Suppressor macrophage treated with lipopolysaccharide for 1 hour (primary cell): ENCODE data around the gene SLC26A5.

Experiments
- DNase-seq, 3 donors: peaks; one replicate each; pipeline ENCODE4 v3.0.0-alpha.2; 2020 to 2022

The SLC26A5 gene

DNA sequence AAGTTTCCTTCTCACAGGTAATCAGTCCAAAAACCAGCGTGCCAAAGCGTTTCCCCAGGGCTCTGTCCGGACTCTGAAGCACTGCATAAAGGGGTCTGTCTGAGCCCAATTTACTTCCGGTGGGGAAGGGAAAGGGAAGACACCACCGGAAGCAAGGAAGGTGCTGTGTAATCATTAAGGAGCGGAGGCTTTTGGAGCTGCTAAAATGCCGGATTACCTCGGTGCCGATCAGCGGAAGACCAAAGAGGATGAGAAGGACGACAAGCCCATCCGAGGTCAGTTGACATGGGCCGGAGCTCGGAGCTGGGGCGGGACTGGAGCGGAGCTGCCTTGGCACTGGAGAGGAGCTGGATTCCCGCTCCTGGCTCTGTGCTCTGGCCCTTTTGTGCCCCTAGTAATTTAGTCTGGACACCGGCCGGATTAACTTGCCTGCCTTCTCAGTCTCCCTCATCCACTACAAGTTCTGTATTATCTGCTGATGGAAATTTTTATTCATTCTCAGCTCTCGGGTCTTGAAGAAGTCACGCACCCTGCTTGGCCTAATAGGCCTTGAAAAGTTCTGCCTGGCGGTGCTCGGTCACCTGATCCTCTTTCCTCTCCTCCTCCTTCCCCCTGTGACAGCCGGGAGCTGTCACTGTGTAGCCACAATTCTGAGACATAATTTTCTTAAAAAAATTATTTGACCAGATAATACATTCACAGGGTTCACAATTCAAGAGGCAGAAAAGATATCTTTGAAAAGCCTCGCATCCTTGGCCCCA lies 98.3 kb downstream of the SLC26A5 start, which contains the start of gene PSMC2:
TSS of gene PSMC2 (plus strand) at position 137 of the 761 bp plus-strand sequence. CDS start at position 206, 69 bp downstream.
- DNase-seq = peak; percentile 87 to 90 (median 89)

- no peak for DNase-seq
Observed at GRCh38 chr7:103346396-103346795, 99.6 kb downstream of the SLC26A5 start.

DNA sequence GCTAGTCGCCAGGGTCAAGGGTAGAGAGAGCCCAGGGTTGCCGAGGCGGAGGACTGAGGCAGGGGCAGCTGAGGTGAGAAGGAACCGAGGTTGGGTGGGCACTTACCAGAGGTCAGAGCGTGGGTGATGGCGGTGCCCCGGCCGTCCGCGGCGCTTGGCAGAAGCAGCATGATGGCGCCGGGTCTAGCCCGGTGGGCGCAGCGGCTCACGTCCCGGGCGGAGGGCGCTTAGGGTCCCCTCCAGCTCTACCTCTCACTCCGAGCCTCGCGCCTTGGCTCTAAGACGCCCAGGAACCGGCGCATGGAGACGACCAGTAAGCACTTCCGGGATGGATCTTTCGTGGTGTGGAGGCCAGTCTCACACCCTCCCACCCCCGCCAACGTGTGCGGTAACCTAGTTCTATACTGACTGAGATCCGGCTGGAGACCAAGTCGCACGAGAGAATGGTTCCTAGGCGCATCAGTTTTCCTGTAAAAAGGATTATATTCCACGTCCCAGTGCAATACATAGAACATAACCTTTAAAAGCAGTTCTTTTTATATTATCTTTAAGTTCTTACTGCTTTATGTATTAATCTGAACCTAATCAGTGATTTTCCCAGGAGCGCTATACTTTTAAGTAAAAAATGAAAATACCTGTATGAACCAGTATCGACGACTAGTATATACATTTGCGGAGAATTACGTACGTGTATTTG lies 101.4 kb downstream of the SLC26A5 start, which contains the start of gene DNAJC2:
TSS of gene DNAJC2 (minus strand) at position 315 of the 697 bp plus-strand sequence. CDS start at position 170, 145 bp downstream.
- peak; percentile 91 to 94 (median 94) for DNase-seq

- peak; percentile 46 to 55 (median 47) for DNase-seq
Observed at GRCh38 chr7:103343758-103344452, 102.1 kb downstream of the SLC26A5 start.

DNA sequence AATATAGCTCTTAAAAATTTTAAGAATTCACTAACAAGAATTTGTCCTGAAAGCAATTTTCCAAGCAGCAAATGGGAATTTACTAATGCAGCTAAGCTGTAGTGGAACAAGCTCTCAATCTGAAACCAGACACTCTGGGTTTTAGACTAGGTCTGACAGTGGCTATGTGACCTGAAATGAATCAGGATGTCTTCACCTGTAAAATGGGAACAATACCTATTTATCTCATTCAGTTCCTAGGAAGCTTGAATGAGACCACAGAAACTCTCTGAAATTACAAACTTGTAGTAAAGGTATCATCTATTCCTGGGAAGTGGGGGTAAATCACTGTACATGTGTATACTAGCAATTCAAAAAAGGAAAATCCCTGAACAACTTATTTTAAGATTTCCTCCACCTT lies 102.7 kb downstream of the SLC26A5 start:
- no peak for DNase-seq

GRCh38 chr7:103341466-103341865 lies 104.5 kb downstream of the SLC26A5 start:
- no peak for DNase-seq

DNA sequence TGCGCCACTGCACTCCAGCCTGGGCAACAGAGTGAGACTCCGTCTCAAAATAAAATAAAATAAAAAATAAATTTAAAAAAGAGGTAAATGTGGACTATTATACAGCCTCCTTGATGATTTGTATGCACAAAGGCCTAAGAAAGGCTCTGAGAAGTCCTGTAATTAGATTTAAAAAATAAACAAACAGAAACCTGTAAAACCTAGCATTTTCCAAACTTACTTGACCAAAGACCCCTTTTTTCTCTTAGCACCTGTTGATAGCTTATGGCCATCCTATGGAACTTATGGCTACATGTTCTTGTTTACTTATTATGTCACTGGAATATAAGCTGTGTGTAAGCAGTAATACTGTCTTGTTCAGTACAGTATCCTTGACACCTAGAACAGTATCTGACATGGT lies 107.1 kb downstream of the SLC26A5 start:
- DNase-seq = no peak

GRCh38 chr7:103336761-103337160 lies 109.2 kb downstream of the SLC26A5 start:
- DNase-seq = peak; percentile 46 to 63 (median 60)

GRCh38 chr7:103325744-103326143 lies 120.3 kb downstream of the SLC26A5 start:
- DNase-seq = peak in 2 of 3 donors; percentile 22 to 34
